Osteoblast (primary cell): Measurements from ENCODE around the gene CNTD1. TPM values are rescaled to one million over a fixed set of nuclear protein-coding genes. Genes with fewer than 3 reads are reported as not detected.

Source experiments
- DNase-seq: peaks from one replicate; pipeline ENCODE4 v3.0.0; 2011; ENCODE audit warnings: low spot score, mixed read lengths; ENCODE audit not compliant: insufficient read length; ENCODE audit errors: missing footprints
- H2AFZ ChIP-seq: 2 replicates; pipeline ENCODE4 v1.6.0; 2011; ENCODE audit warnings: mild to moderate bottlenecking, low read length
- H3K27ac ChIP-seq: 2 replicates; pipeline ENCODE4 v1.5.1; 2011; ENCODE audit warnings: mild to moderate bottlenecking, low read depth, low read length, moderate library complexity
- H3K27me3 ChIP-seq: 2 replicates; pipeline ENCODE4 v1.6.0; 2012; ENCODE audit warnings: mild to moderate bottlenecking, control low read depth, inconsistent platforms, low read length, moderate library complexity; ENCODE audit not compliant: insufficient read depth
- H3K36me3 ChIP-seq: 2 replicates; pipeline ENCODE4 v1.5.1; 2011; ENCODE audit warnings: mild to moderate bottlenecking, low read length, control low read depth, moderate library complexity; ENCODE audit not compliant: insufficient read depth
- H3K4me1 ChIP-seq: 2 replicates; pipeline ENCODE4 v1.5.1; 2011; ENCODE audit warnings: mild to moderate bottlenecking, low read length, control low read depth, moderate library complexity; ENCODE audit not compliant: insufficient read depth
- H3K4me2 ChIP-seq: 2 replicates; pipeline ENCODE4 v1.6.0; 2011; ENCODE audit warnings: mild to moderate bottlenecking, low read length; ENCODE audit not compliant: insufficient read depth
- H3K4me3 ChIP-seq: fragments of 200-600 bp; sonication (generic); 3 replicates; pipeline ENCODE4 v1.5.1; 2012; ENCODE audit warnings: mild to moderate bottlenecking, low read length, inconsistent platforms; ENCODE audit not compliant: insufficient read depth
- H3K79me2 ChIP-seq: 2 replicates; pipeline ENCODE4 v1.6.0; 2012; ENCODE audit warnings: mild to moderate bottlenecking, low read length, control low read depth, inconsistent platforms; ENCODE audit not compliant: insufficient read depth
- H3K9me3 ChIP-seq: 2 replicates; pipeline ENCODE4 v1.5.1; 2011; ENCODE audit warnings: low read depth, low read length, control low read depth
- H4K20me1 ChIP-seq: 2 replicates; pipeline ENCODE4 v1.6.0; 2012; ENCODE audit warnings: mild to moderate bottlenecking, low read length, control low read depth; ENCODE audit not compliant: insufficient read depth
- total RNA-seq: library from RNA; depleted of rRNA; stranded (reverse); fragments of >200 nt; gene quantifications from 2 replicates; pipeline ENCODE4 v1.2.3, GENCODE V29; 2012
- TF ChIP-seq, protein P1 (sequence below): IDR thresholded peaks from 2 replicates; pipeline ENCODE4 v1.5.1; 2011; ENCODE audit warnings: mild to moderate bottlenecking, low read depth, low read length, moderate library complexity; ENCODE audit errors: extremely low read depth

The CNTD1 gene
- total RNA-seq, 1 donor = not detected

DNA sequence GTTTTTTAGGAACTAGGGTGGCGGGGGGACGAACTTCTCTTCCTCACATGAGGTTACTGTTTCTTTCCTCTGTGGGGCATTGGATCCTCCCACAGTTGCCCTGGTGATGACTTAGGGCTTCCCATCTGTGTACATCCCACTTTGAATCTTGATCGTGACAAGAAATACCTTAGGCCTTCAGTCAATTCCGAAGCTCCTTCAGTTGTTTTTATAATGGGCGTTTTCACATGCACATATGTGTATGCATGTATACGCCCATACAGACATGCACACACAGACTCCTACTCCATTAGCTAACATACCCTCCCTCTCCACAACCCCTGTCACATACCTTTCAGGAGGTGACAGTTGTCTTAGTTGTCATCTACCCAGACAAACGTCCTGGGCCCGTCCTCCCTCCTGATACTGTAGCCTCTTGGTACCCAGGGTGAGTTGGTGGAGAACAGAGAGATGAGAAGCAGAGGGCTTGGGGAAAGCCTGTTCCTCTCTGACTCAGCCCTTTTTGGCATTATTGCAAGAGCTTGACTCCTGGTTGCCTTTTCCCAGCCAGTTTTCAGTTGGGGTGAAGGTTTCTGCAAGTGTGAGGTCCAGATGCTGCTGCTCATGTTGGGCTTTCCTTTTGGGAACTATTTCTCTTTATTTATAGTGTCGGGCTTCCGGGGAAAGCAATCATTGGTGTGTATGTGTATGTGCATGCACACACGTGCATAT, 43.5 kb downstream of the CNTD1 start:
- H4K20me1 ChIP-seq = peaks cover 30% of the 10 kb centered on the region
- H3K27me3 ChIP-seq = no peaks in the 10 kb centered on the region
- H3K36me3 ChIP-seq = peaks cover 68% of the 10 kb centered on the region
- peaks cover 15% of the 10 kb centered on the region for H3K4me1 ChIP-seq
- DNase-seq = peak; percentile 68
- H3K4me2 ChIP-seq = no peak overlapping the region
- H3K79me2 ChIP-seq = peaks cover 4% of the 10 kb centered on the region
- no peak overlapping the region for H3K27ac ChIP-seq
- H3K9me3 ChIP-seq = no peaks in the 10 kb centered on the region
- TF ChIP-seq, protein P1, sequence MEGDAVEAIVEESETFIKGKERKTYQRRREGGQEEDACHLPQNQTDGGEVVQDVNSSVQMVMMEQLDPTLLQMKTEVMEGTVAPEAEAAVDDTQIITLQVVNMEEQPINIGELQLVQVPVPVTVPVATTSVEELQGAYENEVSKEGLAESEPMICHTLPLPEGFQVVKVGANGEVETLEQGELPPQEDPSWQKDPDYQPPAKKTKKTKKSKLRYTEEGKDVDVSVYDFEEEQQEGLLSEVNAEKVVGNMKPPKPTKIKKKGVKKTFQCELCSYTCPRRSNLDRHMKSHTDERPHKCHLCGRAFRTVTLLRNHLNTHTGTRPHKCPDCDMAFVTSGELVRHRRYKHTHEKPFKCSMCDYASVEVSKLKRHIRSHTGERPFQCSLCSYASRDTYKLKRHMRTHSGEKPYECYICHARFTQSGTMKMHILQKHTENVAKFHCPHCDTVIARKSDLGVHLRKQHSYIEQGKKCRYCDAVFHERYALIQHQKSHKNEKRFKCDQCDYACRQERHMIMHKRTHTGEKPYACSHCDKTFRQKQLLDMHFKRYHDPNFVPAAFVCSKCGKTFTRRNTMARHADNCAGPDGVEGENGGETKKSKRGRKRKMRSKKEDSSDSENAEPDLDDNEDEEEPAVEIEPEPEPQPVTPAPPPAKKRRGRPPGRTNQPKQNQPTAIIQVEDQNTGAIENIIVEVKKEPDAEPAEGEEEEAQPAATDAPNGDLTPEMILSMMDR = no peak
- no peak overlapping the region for H2AFZ ChIP-seq
- no peak overlapping the region for H3K4me3 ChIP-seq

DNA sequence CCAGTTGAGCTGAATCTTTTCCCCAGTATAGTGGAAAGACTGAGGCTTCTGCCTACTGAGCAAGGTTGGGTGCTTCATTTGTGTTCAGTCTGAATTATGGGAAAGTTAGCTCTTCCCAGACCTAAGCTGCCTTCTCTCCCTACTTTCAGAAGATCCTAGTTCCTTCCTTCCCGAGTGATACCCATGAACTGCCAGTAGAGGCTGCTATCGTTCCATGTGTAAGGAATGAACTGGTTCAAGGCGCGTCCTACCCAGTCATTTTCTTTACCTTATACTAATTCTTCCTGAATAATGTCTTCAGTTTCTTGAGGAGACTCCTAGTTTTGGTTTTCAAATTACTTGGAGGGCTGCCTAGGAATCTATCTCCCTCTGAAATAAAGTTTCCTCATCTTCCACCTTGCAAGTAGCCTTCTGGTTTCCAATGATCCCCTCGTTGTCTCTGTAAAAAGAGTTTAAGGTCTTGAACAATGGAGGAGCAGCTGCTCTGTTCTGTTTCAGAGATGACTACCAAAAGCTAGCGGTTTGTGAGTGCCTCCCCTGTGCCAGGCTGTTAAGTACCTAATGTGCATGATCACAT, 44.8 kb downstream of the CNTD1 start:
- H4K20me1 ChIP-seq = peaks cover 29% of the 10 kb centered on the region
- H3K27ac ChIP-seq = no peak overlapping the region
- no peaks in the 10 kb centered on the region for H3K79me2 ChIP-seq
- DNase-seq = peak; percentile 95
- H2AFZ ChIP-seq = no peak overlapping the region
- H3K9me3 ChIP-seq = no peaks in the 10 kb centered on the region
- no peak overlapping the region for H3K4me2 ChIP-seq
- H3K36me3 ChIP-seq = peaks cover 55% of the 10 kb centered on the region
- no peak overlapping the region for H3K4me3 ChIP-seq
- peaks cover 16% of the 10 kb centered on the region for H3K4me1 ChIP-seq
- H3K27me3 ChIP-seq = no peaks in the 10 kb centered on the region
- TF ChIP-seq, protein P1 = peak; percentile 100

DNA sequence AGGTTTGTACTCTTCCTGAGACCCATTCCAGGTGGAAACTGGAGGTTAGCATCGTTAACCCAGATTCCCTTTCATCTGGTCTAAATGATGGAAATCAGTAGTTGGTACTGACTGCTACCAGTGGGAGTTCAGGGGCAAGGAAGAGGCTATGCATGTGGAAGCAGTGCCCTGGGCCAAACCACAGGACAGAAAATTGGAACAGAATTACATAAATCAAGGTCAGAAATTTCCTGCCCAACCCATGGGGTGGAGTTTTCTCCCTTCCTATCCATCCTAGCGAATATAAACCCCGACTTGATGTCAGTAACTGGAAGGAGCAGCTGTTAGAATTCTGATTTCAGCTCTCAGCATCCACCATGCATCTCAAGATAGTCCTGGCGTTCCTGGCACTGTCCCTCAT, 45.6 kb downstream of the CNTD1 start, which contains the start of gene AOC2:
TSS of gene AOC2 (plus strand) at position 310 of the 400 bp plus-strand sequence. CDS start at position 357, 47 bp downstream.
- Histone ChIP-seq H3K4me2 (no peak within 1 kb of the TSS), H3K4me3 (no peak within 1 kb of the TSS), H3K79me2 (no peaks in the 10 kb centered on the region), H3K9me3 (no peaks in the 10 kb centered on the region), H2AFZ (no peak within 1 kb of the TSS), H3K4me1 (peaks cover 16% of the 10 kb centered on the region), H4K20me1 (peaks cover 29% of the 10 kb centered on the region), H3K27me3 (peaks cover 7% of the 10 kb centered on the region), H3K27ac (no peak within 1 kb of the TSS), H3K36me3 (peaks cover 47% of the 10 kb centered on the region)
- TF ChIP-seq, protein P1 = no peak
- DNase-seq = no peak

DNA sequence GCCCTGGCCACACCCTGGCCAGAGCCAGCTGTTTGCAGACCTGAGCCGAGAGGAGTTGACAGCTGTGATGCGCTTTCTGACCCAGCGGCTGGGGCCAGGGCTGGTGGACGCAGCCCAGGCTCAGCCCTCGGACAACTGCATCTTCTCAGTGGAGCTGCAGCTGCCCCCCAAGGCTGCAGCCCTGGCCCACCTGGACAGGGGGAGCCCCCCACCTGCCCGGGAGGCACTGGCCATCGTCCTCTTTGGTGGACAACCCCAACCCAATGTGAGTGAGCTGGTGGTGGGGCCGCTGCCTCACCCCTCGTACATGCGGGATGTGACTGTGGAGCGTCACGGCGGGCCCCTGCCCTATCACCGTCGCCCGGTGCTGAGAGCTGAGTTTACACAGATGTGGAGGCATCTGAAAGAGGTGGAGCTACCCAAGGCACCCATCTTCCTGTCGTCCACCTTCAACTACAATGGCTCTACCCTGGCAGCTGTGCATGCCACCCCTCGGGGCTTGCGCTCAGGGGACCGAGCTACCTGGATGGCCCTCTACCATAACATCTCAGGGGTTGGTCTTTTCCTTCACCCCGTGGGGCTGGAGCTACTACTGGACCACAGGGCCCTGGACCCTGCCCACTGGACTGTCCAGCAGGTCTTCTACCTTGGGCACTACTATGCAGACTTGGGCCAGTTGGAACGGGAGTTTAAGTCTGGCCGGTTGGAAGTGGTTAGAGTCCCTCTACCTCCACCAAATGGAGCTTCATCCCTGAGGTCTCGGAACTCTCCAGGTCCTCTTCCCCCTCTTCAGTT, 46.3 kb downstream of the CNTD1 start:
- Histone ChIP-seq H3K4me1 (peaks cover 16% of the 10 kb centered on the region), H3K9me3 (no peaks in the 10 kb centered on the region), H3K79me2 (no peaks in the 10 kb centered on the region), H3K4me2 (no peak overlapping the region), H4K20me1 (peaks cover 29% of the 10 kb centered on the region), H2AFZ (no peak overlapping the region), H3K27me3 (peaks cover 14% of the 10 kb centered on the region), H3K36me3 (peaks cover 43% of the 10 kb centered on the region), H3K27ac (no peak overlapping the region), H3K4me3 (no peak overlapping the region)
- DNase-seq = peak; percentile 32
- TF ChIP-seq, protein P1 = no peak
